Activated CD4-positive, CD25-positive, alpha-beta regulatory T cell (primary cell): ENCODE results near the gene TRMT61A.

Source experiments
- DNase-seq, 4 experiments: peaks; one replicate each; lab custom pipeline; 2025; lab: John Stamatoyannopoulos, UW

The TRMT61A gene

DNA sequence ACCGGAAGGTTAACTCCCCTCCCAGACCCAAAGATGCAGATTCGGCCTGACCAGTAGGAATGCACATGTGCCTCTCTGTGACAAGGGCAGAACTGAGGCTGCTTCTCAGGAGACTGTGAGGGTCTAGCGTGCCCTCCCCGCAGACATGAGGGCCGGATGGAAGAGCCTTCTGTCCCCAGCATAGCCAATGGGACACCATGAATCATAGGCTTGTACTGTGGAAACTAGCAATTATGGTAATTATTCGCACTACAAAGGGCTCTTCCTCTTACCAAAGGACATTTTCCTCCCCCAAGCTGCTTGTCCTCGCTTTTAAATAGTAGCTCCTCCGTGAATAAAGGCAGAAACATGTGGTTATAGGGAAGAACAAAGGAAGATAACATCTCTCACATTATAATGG, 40.0 kb downstream of the TRMT61A start:
- no peak for DNase-seq

GRCh38 chr14:103569408-103569807, 40.4 kb downstream of the TRMT61A start:
- no peak for DNase-seq

- no peak for DNase-seq
These were observed 45.1 kb downstream of the TRMT61A start for GRCh38 chr14:103574104-103574503.

GRCh38 chr14:103574707-103575285, 45.8 kb downstream of the TRMT61A start:
- no peak for DNase-seq

- no peak for DNase-seq
These were observed 47.5 kb downstream of the TRMT61A start for GRCh38 chr14:103576371-103577024.

GRCh38 chr14:103578401-103579075, 49.5 kb downstream of the TRMT61A start:
- DNase-seq, result no peak

DNA sequence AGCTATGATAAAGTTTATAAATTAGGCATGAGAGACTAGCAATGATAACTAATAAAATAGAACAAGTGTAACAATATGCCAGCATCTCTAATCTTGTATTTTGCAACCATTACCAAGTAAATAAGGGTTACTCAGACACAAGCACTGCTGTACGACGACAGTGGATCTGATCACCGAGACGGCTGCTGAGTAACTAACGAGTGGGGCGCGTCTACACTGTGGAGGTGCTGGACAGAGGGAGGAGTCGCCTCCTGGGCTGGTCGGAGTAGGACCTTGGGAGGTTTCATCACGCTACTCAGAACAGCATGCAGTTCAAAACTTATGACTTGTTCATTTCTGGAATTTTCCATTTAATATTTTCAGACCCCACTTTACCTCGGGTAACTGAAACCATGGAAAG, 52.2 kb downstream of the TRMT61A start:
- DNase-seq, result no peak

- no peak for DNase-seq
These were observed 53.1 kb downstream of the TRMT61A start for GRCh38 chr14:103581954-103582703.

DNA sequence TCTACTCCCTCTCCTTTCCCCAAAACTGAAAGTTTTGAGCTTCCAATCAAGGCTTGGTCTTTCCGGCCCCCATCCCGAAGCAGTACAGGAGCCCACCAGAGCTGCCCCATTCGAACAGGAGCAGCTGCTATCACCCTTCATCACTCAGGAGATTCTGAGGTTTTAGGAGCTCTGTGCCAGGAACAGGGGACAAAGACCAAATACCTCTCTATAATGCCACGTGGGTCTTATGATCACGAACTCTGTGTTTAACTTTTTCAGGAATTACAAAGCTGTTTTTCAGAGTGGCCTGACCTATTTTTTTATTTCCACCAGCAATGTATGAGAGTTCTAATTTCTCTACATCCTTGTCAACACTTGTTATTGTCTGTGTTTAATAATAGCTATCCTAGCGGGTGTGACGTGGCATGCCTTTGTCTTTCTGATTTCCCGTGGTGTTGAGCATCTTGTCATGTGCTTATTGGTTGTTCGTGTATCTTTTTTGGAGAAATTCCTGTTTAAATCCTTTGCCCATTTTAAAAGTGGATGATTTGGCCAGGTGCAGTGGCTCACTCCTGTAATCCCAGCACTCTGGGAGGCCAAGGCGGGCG, 55.4 kb downstream of the TRMT61A start:
- DNase-seq, result no peak
